ENCODE results near the gene LINC00237. TPM values are rescaled to one million over a fixed set of nuclear protein-coding genes. Genes with fewer than 3 reads are reported as not detected.

LINC00237 gene
- total and polyA plus RNA-seq, 8 donors, result 0.92 TPM; not detected in 7

DNA sequence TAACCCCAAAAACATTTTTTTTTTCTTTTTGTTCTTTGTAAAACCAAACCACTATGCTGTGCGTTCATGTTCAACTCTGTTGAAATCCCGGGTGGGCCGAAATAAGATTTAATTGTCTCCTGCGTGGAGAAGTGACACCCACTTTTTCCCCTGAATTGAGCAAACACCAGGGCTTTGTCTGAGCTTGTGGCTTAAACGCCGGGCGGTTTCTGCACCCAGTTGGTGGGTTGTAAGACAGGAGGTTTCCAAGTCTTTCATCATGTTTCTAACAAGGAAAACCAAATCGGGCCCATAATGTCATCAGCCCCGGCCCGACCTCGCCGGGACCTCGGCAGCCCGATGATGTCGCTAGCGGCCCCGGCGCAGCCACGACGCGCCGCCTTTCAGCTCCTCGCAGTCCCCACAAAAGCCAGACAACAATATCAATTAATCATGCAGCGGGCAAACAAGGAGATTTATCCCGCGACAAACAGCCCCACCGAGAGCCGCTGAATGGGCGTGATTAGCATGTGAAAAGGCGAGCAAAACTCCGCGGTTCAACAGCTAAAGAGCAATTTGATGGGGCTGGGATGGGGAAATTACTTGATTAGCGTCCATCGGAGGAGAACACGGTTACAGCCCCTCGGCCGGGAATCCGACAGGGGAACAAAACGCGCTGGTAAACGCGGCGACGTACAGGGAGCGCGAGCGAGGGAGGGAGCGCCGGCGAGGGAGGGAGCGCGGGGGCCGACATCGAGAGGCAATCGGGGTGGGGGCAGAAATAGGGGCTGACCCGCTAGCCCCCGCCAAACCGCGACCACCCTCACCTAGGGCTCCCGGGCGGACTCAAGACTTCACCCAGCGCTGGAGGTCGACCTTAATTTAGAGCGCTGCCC is 5.3 kb downstream of the LINC00237 start:
- peak in 2 of 6 donors; percentile 51 to 65 for DNase-seq
- peak overlapping the region in 2 of 4 donors; percentile 16 to 46 for H3K4me3 ChIP-seq

DNA sequence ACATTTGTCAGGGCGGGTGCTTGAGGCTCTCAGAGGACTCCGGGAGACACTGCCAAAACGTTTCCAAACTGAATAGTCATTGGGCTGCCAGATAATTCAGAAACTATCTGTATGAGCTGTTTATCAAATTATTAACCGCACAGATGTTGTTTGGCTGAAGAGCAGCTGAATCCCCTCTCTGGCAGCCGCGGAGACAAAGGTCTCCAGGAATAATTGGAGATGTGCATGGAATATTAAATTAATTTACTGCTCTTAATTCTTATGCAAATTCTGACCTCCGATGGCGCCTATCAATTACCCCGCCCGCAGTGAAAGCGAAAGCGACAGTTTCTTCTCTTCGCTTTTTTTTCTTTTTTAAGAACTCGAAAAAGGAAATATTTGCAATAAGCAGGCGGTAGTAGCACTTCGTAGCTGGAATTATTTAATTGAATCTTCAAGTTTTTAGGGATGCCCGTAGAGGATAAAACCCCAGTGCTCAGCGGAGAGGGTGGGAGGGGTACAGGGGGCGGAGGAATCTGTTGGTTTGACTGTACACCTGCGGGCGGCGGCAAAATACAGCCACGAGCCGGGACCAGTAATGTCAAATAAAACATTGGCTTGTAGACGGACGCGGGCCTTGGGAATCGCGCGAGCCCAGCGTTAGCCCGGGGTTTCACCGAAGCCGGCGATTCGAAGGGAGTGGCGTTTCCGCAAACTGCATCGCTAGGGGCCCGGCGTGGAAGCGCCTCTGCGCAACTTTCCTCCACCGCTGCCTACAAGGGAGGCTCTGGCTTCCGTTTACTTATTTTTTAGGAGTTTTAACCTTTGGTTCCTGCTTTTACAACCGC is 6.2 kb downstream of the LINC00237 start:
- intact Hi-C loops (cut with DNase I), result no loop called here
- no peaks in the 10 kb centered on the region for H3K36me3 ChIP-seq
- peaks cover 0 to 18% (median 7%) of the 10 kb centered on the region in 3 donors for H3K4me1 ChIP-seq
- H3K27me3 ChIP-seq, result peaks cover 0 to 36% (median 11%) of the 10 kb centered on the region in 4 donors
- ATAC-seq (peak; percentile 27 to 46 (median 42)), FAIRE-seq (no peak), DNase-seq (peak in 5 of 6 donors; percentile 20 to 68 (median 35))
- no peak overlapping the region for H3K27ac ChIP-seq
- TF ChIP-seq, protein P1, sequence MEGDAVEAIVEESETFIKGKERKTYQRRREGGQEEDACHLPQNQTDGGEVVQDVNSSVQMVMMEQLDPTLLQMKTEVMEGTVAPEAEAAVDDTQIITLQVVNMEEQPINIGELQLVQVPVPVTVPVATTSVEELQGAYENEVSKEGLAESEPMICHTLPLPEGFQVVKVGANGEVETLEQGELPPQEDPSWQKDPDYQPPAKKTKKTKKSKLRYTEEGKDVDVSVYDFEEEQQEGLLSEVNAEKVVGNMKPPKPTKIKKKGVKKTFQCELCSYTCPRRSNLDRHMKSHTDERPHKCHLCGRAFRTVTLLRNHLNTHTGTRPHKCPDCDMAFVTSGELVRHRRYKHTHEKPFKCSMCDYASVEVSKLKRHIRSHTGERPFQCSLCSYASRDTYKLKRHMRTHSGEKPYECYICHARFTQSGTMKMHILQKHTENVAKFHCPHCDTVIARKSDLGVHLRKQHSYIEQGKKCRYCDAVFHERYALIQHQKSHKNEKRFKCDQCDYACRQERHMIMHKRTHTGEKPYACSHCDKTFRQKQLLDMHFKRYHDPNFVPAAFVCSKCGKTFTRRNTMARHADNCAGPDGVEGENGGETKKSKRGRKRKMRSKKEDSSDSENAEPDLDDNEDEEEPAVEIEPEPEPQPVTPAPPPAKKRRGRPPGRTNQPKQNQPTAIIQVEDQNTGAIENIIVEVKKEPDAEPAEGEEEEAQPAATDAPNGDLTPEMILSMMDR (IDR thresholded peaks at IDR 0.05), result no peak
- WGBS, 2 donors, result 10 to 11% methylated on average over 46 of the region's 46 CpGs
- peak overlapping the region in 3 of 4 donors; percentile 5 to 46 (median 7) for H3K4me3 ChIP-seq
- no peaks in the 10 kb centered on the region for H3K9me3 ChIP-seq

More for the DNA sequence above, 5.3 kb downstream of the LINC00237 start:
- TF ChIP-seq, protein P1 (IDR thresholded peaks at IDR 0.05), result no peak
- ATAC-seq (peak in 2 of 4 donors; percentile 5 to 7), FAIRE-seq (no peak)
- intact Hi-C loops (cut with DNase I), result no loop called here
- Histone ChIP-seq H3K4me1 (peaks cover 2 to 18% (median 7%) of the 10 kb centered on the region in 3 donors), H3K36me3 (no peaks in the 10 kb centered on the region), H3K9me3 (no peaks in the 10 kb centered on the region), H3K27me3 (peaks cover 0 to 42% (median 11%) of the 10 kb centered on the region in 4 donors), H3K27ac (no peak overlapping the region)
- 6 to 7% methylated on average over 64 of the region's 64 CpGs for WGBS, 2 donors

DNA sequence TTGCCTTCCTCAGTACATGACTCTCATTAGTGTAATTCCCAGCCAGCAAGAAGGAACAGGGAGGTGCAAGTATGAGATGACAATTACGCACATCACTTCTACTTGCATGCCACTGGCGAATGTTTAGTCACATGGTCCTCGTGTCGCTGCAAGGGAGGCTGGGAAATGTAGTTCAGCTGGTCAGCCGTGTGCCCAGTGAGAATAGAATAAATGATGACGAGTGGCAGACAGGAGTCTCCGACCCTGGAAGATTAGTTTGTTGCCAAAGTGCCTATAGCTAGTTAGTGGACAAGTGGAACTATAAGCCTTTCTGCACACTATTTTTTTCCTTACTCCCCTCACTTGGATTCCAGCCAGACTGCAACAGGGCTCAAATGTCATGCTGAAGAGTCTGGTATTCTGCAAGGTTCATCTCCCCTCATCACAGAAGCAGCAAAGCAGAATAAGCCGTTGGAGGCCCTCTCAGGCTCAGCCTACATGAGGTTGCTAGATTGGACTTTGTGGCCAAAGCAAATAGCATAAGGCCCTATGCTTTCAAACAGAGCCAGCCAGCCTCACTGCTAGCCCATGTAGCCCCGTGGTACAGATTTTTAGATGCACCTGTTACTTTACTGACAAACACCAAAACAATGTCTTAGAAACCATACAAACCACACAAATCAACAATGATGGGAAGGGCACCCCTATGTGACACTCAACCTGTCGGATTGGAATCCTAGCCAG is 9.7 kb downstream of the LINC00237 start:
- intact Hi-C loops (cut with DNase I), result no loop called here
- Histone ChIP-seq H3K4me3 (no peak overlapping the region), H3K4me1 (peaks cover 0 to 13% (median 6%) of the 10 kb centered on the region in 3 donors), H3K36me3 (no peaks in the 10 kb centered on the region), H3K9me3 (no peaks in the 10 kb centered on the region), H3K27me3 (peaks cover 0 to 10% (median 4%) of the 10 kb centered on the region in 4 donors), H3K27ac (no peak overlapping the region)
- no peak for FAIRE-seq
- WGBS, 2 donors, result 37 to 40% methylated on average over 10 of the region's 10 CpGs
- DNase-seq, result no peak
- TF ChIP-seq, protein P1 (IDR thresholded peaks at IDR 0.05), result no peak
- ATAC-seq, result peak in 1 of 4 donors; percentile 28

DNA sequence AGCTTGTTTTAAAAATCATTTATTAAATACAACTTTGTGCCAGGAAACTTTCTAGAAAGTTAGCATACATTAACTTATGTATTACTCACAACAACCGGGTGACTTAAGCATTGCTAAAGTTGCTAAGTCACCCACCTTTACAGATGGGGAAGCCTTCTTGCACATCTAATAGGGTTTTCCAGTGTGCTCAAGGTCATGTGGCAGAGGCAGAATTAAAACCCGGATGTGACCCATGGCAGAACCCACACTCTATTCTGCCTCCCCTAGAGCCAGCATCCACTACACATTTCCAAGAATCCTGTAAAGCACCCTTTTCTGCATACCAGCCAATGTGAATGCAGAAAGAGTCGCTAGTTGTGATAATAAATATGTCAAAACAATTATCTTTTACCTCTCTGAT is 13.4 kb downstream of the LINC00237 start:
- H3K4me1 ChIP-seq, result no peaks in the 10 kb centered on the region
- no peaks in the 10 kb centered on the region for H3K36me3 ChIP-seq
- TF ChIP-seq, protein P1 (IDR thresholded peaks at IDR 0.05), result no peak
- no peaks in the 10 kb centered on the region for H3K9me3 ChIP-seq
- FAIRE-seq (no peak), DNase-seq (no peak), ATAC-seq (no peak)
- no peak overlapping the region for H3K27ac ChIP-seq
- 48 to 69% methylated on average over 3 of the region's 3 CpGs for WGBS, 2 donors
- H3K4me3 ChIP-seq, result no peak overlapping the region
- H3K27me3 ChIP-seq, result peaks cover 0 to 3% (median 0%) of the 10 kb centered on the region in 4 donors
- intact Hi-C loops (cut with DNase I), result no loop called here
